IMR-90 (cell line): ENCODE data around the gene ABR. TPM values are rescaled to one million over a fixed set of nuclear protein-coding genes. Genes with fewer than 3 reads are reported as not detected.

Experiments used
- ATAC-seq: fragments of 200-7000 bp; cut with Tn5 transposase; 2 replicates; pipeline ENCODE4 v1.9.1; 2020; ENCODE audit warnings: low read depth, mild to moderate bottlenecking, moderate library complexity
- BruUV-seq: library from RNA; stranded (reverse); fragments of 400-500 nt; replicated peaks from 2 replicates; lab custom pipeline; 2021; lab: Mats Ljungman, UMichigan
- CTCF ChIA-PET: fragments of 300-600 bp; formaldehyde crosslinking; extraction: SDS; loops from one replicate; lab custom pipeline; 2021; ENCODE audit warnings: antibody characterized with exemption; lab: Yijun Ruan, JAX
- POLR2A ChIA-PET: fragments of 300-600 bp; sonication (Branson Sonifier 250); formaldehyde crosslinking; loops from one replicate; lab custom pipeline; 2022; ENCODE audit warnings: antibody characterized with exemption; ENCODE audit not compliant: unreplicated experiment; lab: Charles Lee
- DNase-seq: peaks from one replicate; pipeline ENCODE4 v3.0.0; 2013
- H2AFZ ChIP-seq: replicated peaks from 2 replicates; pipeline ENCODE3; 2013; ENCODE audit warnings: low read length, mild to moderate bottlenecking; ENCODE audit not compliant: poor library complexity
- H2AK5ac ChIP-seq: 2 replicates; pipeline ENCODE4 v1.6.1; 2013; ENCODE audit warnings: low read depth, low read length, inconsistent platforms
- H2AK9ac ChIP-seq: replicated peaks from 2 replicates; pipeline ENCODE3; 2013; ENCODE audit warnings: mild to moderate bottlenecking, low read depth, low read length, moderate library complexity; ENCODE audit not compliant: poor library complexity
- H2BK120ac ChIP-seq: 2 replicates; pipeline ENCODE4 v1.6.1; 2013; ENCODE audit warnings: low read depth, low read length, inconsistent platforms
- H2BK15ac ChIP-seq: 3 replicates; pipeline ENCODE4 v1.6.1; 2013; ENCODE audit warnings: low read depth, low read length, inconsistent platforms
- H2BK20ac ChIP-seq: 2 replicates; pipeline ENCODE4 v1.6.1; 2013; ENCODE audit warnings: low read depth, mild to moderate bottlenecking, inconsistent platforms, low read length, moderate library complexity
- H2BK5ac ChIP-seq: 2 replicates; pipeline ENCODE4 v1.6.1; 2013; ENCODE audit warnings: mild to moderate bottlenecking, low read depth, low read length, inconsistent platforms; ENCODE audit not compliant: poor library complexity, severe bottlenecking
- H3K14ac ChIP-seq: replicated peaks from 2 replicates; pipeline ENCODE4 v1.6.1; 2013; ENCODE audit warnings: low read depth, low read length, inconsistent platforms
- H3K18ac ChIP-seq: 2 replicates; pipeline ENCODE4 v1.6.1; 2013; ENCODE audit warnings: low read depth, low read length, control low read depth
- H3K23ac ChIP-seq: 2 replicates; pipeline ENCODE4 v1.6.1; 2013; ENCODE audit warnings: low read depth, low read length, inconsistent platforms
- H3K27ac ChIP-seq: 2 replicates; pipeline ENCODE4 v1.5.1; 2013; ENCODE audit warnings: mild to moderate bottlenecking, control low read depth, low read length; ENCODE audit not compliant: insufficient read depth
- H3K27me3 ChIP-seq: 2 replicates; pipeline ENCODE4 v1.6.1; 2013; ENCODE audit warnings: low read length; ENCODE audit not compliant: control insufficient read depth, insufficient read depth
- H3K36me3 ChIP-seq: 2 replicates; pipeline ENCODE4 v1.6.1; 2013; ENCODE audit warnings: low read length, mixed read lengths; ENCODE audit not compliant: control insufficient read depth, insufficient read depth
- H3K4ac ChIP-seq: 2 replicates; pipeline ENCODE4 v1.6.1; 2013; ENCODE audit warnings: low read depth, low read length, inconsistent platforms
- H3K4me1 ChIP-seq: 2 replicates; pipeline ENCODE4 v1.6.1; 2013; ENCODE audit warnings: low read length, mixed read lengths; ENCODE audit not compliant: control insufficient read depth, insufficient read depth
- H3K4me2 ChIP-seq: 2 replicates; pipeline ENCODE4 v1.6.1; 2013; ENCODE audit warnings: low read depth, mild to moderate bottlenecking, control low read depth, low read length, moderate library complexity
- H3K4me3 ChIP-seq: 2 replicates; pipeline ENCODE4 v1.5.1; 2013; ENCODE audit warnings: low read depth, mild to moderate bottlenecking, control low read depth, low read length, moderate library complexity; ENCODE audit not compliant: insufficient read depth
- H3K56ac ChIP-seq: 2 replicates; pipeline ENCODE4 v1.6.1; 2013; ENCODE audit warnings: low read length, inconsistent platforms; ENCODE audit not compliant: insufficient read depth; ENCODE audit errors: extremely low read depth
- H3K79me1 ChIP-seq, 2 experiments: 2 replicates each; pipeline ENCODE4 v1.6.1; 2013; ENCODE audit warnings: low read length in 2 of 2, inconsistent platforms in 1 of 2, low read depth in 1 of 2
- H3K9ac ChIP-seq: 2 replicates; pipeline ENCODE4 v1.6.1; 2013; ENCODE audit warnings: low read depth, low read length, control low read depth
- H3K9me1 ChIP-seq: 2 replicates; pipeline ENCODE4 v1.6.1; 2013; ENCODE audit warnings: low read length, inconsistent platforms; ENCODE audit not compliant: insufficient read depth
- H3K9me3 ChIP-seq: 2 replicates; pipeline ENCODE4 v1.6.1; 2013; ENCODE audit warnings: low read length; ENCODE audit not compliant: control insufficient read depth, insufficient read depth
- H4K20me1 ChIP-seq: 2 replicates; pipeline ENCODE4 v1.6.1; 2013; ENCODE audit warnings: low read length, inconsistent platforms; ENCODE audit not compliant: insufficient read depth
- H4K5ac ChIP-seq: 2 replicates; pipeline ENCODE4 v1.6.1; 2013; ENCODE audit warnings: mild to moderate bottlenecking, low read depth, low read length, control low read depth
- H4K8ac ChIP-seq, 2 experiments: 2 replicates each; pipeline ENCODE4 v1.6.1; 2013; ENCODE audit warnings: low read depth in 2 of 2, low read length in 2 of 2, control low read depth in 1 of 2, inconsistent platforms in 1 of 2
- H4K91ac ChIP-seq: 2 replicates; pipeline ENCODE4 v1.6.1; 2013; ENCODE audit warnings: low read depth, low read length, inconsistent platforms; ENCODE audit not compliant: insufficient read depth
- BHLHE40 ChIP-seq: fragments of 150-350 bp; IDR thresholded peaks from 2 replicates; pipeline ENCODE4 v1.6.1; 2016; ENCODE audit warnings: mild to moderate bottlenecking, low read depth, low read length
- MAFK ChIP-seq: IDR thresholded peaks from 2 replicates; pipeline ENCODE4 v1.6.1; 2012; ENCODE audit warnings: low read depth, low read length, improper control_type of control experiment
- WGBS, 2 experiments: methylation state at CpG; one replicate each; pipeline versions ENCODE4 v1.1.5 to v1.1.7; 2013; ENCODE audit warnings: missing lambda C conversion rate in 2 of 2; ENCODE audit not compliant: insufficient read length in 1 of 2; ENCODE audit errors: extremely low coverage in 2 of 2; 5-methylcytosine and 5-hydroxymethylcytosine counted together
- dilution Hi-C: fragments of 300-500 bp; cut with HindIII; formaldehyde crosslinking; loops from one replicate; pipeline ENCODE4 v1.14.3; 2018; ENCODE audit warnings: low sequenced_read_pairs; ENCODE audit not compliant: unreplicated experiment
- in situ Hi-C: fragments of 300-500 bp; cut with MboI; formaldehyde crosslinking; loops from 3 replicates; pipeline ENCODE4 v1.14.3; 2019; ENCODE audit warnings: low sequenced_read_pairs, inconsistent platforms, mixed read lengths
- intact Hi-C: fragments of 100-400 bp; cut with micrococcal nuclease; formaldehyde crosslinking; loops from 2 replicates; pipeline ENCODE4 v1.10.0; 2022
- polyA plus RNA-seq, 3 experiments: library from polyadenylated mRNA; depleted of rRNA; stranded (reverse); fragments of >200 nt; gene quantifications; 2 replicates each; pipeline ENCODE4 v1.2.3, GENCODE V29; 2012; ENCODE audit warnings: low replicate concordance in 1 of 3
- total RNA-seq: library from RNA; depleted of rRNA; stranded (reverse); fragments of >200 nt; gene quantifications from 2 replicates; pipeline ENCODE4 v1.2.3, GENCODE V29; 2012

Gene ABR
- total and polyA plus RNA-seq, 2 of the 4 experiments (the other 2 are of a cell fraction) = 28.3 to 79.7 TPM

GRCh38 chr17:1144162-1144561 lies 35.6 kb downstream of the ABR start:
- Histone ChIP-seq H3K79me1 (peaks cover 0 to 7% of the 10 kb centered on the region in 2 experiments; a peak in 1 of 4 replicates), H3K4me1 (peaks cover 4% of the 10 kb centered on the region; the same call in 1 of the 2 replicates), H3K14ac (no peak overlapping the region), H3K56ac (no peak overlapping the region), H3K36me3 (peaks cover 2% of the 10 kb centered on the region; the same call in 1 of the 2 replicates), H3K9me1 (peaks cover 13% of the 10 kb centered on the region; the same call in 1 of the 2 replicates), H2BK120ac (no peak overlapping the region), H2AFZ (no peak overlapping the region), H4K20me1 (peaks cover 63% of the 10 kb centered on the region), H3K4ac (no peak overlapping the region), H2AK9ac (no peak overlapping the region), H3K23ac (no peak overlapping the region), H3K18ac (no peak overlapping the region), H3K27me3 (peaks cover 2% of the 10 kb centered on the region; the same call in 1 of the 2 replicates), H3K4me3 (no peak overlapping the region), H4K8ac (no peak overlapping the region), H3K9ac (no peak overlapping the region), H3K9me3 (no peaks in the 10 kb centered on the region), H2AK5ac (no peak overlapping the region), H4K5ac (no peak overlapping the region), H4K91ac (no peak overlapping the region), H2BK15ac (no peak overlapping the region), H3K27ac (no peak overlapping the region), H3K4me2 (no peak overlapping the region), H2BK20ac (no peak overlapping the region), H2BK5ac (no peak overlapping the region)
- dilution Hi-C loops (no loop called here), in situ Hi-C loops (loop anchor here (5.0 kb wide), 1 partner anchor 43 kb away; no protein-coding TSS in a partner anchor), intact Hi-C loops (no loop called here)
- ATAC-seq (no peak), DNase-seq (no peak)
- BruUV-seq = no TSS peak
- POLR2A ChIA-PET = no interaction called here
- CTCF ChIA-PET = interaction anchor here (0.5 to 0.6 kb wide), 2 partner anchors 62 to 891 kb away, joined by 3 to 7 read pairs; no protein-coding TSS in a partner anchor
- WGBS, 2 experiments = 82% methylated on average over 3 of the region's 17 CpGs; no CpG with 5 or more reads in 1 of the 2 experiments
- TF ChIP-seq BHLHE40 = no peak
- no peak for TF ChIP-seq MAFK
